Activated T-helper 9 cell treated with anti-CD3 and anti-CD28 coated beads, Interleukin-2, amount 50 U/mL, for 16 hours (primary cell): ENCODE data around the gene KIAA0753.
"Not testable (repeated sequence)": the region's sequence is repeated elsewhere in the genome, so short reads cannot be mapped to it uniquely, and the experiment has no call there.

Experiments used
- DNase-seq: peaks from one replicate; pipeline ENCODE4 v3.0.0-alpha.2; 2020; ENCODE audit warnings: low read depth

The KIAA0753 gene

DNA sequence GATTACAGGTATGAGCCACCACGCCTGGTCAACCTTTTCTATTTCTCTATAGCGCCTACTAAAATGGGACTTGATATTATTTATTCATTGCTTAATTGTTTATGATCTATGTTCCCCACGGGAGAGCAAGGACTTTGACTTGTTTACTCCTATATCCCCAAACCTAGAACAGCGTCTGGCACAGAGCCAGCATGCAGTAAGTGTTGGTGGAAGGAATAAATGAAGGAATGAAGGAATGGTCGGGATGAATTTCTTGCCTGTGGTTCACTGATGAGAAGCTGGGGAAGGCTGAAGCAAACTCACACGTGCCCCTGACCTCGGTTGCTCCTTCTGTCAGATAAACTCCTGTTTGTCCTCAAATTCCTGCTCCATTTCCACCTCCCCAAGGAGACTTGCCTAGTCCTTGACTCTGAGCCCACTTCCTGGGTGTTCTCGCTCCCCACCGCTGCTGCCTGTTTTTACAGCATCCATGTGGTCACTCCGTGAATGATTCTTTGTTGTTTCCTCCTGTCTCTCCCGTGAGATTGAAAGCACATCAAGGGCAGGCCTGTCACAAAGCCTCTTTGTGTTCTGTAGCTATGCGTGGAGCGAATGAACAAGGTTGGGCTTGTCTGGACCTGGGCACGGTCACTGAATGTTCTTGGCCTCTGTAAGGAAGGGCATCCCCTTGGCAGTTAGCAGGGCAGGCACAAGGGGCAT lies 28.4 kb upstream of the KIAA0753 start:
- no peak for DNase-seq

DNA sequence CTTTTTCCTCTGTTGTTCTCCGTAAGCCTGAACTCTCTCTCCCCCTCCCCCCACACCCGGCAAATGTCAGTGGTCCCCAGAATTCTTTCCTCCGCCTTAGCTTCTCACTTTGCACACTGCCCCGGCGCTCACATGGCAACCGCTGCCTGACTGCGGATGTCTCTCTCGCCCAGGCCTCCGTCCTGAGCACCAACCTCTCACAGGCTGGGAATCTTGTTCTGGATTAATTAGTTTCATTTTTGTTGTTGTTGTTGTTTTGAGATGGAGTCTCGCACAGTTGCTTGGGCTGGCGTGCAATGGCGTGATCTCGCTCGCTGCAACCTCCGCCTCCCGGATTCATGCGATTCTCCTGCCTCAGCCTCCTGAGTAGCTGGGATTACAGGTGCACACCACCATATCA lies 27.7 kb upstream of the KIAA0753 start:
- DNase-seq: no peak

DNA sequence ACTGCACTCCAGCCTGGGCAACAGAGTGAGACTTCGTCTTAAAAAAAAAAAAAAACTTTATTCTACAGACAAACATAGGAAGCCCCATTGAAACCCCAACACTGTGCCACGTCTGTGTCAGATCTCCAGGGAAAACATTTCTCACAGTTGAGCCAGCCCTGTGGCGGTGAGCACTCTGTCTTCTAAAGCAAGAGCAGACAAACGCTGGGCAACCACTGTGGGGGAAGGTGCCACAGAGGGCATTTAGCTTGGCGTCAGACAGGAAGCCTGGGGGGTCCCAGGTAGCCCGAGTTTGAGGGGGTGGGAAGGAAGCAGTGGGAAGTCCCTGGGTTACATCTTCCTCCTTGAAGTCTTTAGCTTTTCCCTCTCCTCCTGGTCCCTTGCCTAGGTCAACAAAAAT lies 27.0 kb upstream of the KIAA0753 start:
- DNase-seq: no peak

DNA sequence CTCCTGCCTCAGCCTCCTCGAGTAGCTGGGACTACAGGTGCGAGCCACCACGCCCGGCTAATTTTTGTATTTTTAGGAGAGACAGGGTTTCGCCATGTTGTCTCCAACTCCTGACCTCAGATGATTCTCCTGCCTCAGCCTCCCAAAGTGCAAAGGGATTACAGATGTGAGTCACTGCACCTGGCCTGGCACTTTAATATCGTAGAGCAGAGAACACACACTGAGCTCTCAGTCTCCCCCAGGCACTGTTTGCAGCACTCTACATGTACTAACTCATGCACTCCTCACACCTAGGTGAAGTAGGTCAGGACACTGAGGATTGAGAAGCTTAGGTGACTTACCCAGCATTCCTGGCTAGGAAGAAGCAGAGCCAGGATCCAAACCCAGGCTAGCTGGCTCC lies 26.0 kb upstream of the KIAA0753 start:
- DNase-seq: no peak

DNA sequence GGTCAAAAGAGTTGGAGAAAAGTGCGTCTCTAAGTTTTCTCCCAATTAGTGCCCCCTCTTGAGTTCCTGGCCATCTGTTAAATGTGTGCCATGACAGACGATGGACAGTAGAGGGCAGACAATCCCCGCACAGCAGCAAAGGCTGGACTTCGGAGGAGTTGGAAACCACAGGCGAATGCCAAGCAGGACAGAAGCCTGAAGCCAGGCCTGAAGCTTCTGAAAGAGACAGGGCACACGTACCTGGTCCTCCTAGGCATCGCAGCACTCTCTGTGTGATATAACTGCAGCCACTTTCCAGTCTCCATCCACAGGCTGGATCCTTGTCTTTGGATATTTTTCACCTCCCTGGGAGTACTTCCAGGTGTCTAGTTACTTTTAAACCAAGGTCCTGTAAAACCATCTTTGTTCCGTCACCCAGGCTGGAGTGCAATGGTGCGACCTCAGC lies 25.6 kb upstream of the KIAA0753 start:
- DNase-seq: no peak

DNA sequence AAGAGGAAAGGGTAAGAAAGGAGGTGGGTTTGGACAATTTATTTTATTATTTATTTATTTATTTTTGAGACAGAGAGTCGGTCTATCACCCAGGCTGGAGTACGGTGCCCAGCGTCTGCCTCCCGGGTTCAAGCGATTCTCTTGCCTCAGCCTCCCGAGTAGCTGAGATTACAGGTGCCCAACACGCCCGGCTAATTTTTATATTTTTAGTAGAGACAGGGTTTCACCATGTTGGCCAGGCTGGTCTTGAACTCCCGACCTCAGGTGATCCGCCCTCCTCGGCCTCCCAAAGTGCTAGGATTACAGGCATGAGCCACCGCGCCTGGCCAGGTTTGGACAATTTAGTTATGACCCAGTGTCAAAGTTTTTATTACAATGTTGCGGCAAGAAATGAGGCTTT lies 22.7 kb upstream of the KIAA0753 start:
- not testable (repeated sequence) for DNase-seq

DNA sequence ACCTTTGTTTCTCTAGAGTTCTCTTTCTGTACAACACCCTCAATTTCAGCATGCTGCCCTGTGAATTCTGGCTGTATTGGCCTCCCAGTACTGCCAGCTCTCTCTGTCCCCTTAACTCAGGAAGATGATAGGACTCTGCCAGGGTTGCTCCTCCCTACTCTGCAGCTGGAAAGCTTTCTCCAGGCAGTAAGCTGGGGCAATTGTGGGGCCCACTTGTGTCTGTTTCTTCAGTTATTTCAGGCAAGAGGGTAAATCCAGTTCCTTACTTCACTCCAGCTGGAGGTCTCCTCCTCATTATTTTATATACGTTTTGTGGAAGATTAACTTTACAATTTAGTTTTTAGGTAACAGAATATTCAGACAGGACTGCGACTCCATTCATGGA lies 20.9 kb upstream of the KIAA0753 start:
- DNase-seq: no peak

DNA sequence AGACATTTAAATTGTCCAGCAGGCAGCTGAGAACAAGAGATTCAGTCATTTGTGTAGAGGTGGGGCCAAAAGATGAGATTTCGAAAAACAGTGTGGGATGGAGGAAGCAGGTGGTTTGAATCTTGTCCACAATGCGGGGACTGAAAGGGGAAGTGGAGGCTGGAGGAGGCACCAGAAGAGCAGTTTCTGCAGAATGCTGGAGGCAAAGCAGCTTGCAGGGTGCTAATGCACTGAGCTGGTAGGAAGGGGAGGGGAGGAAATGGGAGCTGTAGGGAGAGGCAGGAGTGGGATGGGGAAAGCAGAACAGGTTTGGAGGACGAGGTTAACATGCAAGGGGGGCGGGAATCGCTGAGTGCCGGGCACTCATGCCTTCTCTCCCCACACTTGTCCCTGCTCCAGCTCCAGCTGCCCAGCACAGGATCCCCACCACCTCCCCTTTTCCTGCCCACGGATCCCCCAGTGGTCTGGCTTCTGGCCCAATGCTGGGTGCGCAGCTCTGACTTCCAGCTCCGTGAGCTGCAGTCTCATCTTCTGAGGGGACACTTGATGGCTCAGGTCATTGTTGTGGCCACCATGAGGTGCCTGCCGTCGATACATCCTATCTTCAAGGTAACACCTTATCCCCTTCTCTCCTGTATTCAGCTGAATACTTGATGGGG lies 20.4 kb upstream of the KIAA0753 start:
- DNase-seq: no peak

DNA sequence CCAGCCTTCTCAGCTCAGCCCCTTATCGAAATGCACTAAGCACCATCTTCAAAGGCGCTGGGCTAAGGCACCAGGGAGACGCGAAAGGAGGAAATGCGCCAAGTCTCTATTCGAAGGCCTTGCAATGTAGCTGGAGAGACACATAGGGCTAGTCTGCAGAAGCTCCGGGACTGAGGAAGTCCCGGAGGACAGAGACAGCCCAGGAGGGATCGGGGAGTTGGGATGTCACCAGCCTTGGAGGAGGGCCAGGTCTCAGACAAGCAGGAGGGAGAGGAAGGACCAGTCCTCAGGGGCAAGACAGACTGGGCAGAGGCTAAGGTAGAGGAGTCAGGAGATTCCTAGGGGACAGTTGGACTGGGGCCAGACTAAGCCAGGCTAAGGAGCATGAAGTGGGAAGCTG lies 19.6 kb upstream of the KIAA0753 start:
- DNase-seq: no peak

DNA sequence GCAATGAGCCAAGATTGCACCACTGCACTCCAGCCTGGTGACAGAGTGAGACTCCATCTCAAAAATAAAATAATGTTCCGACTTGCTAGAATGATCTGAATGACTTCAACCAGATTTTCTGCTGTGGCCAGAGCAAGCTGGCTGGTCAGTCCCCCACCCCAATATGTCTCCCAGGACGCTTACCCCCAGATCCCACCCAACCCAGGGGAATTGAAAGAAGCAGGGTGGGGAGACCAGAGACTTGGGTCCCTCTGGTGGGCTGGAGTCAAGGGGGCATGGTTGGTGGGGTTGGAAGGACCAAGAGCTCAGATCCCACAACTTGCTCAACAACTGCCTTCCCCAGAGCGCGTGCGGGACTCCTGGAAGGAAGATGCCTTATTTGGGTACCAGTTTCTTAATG lies 17.9 kb upstream of the KIAA0753 start:
- DNase-seq: not testable (repeated sequence)

DNA sequence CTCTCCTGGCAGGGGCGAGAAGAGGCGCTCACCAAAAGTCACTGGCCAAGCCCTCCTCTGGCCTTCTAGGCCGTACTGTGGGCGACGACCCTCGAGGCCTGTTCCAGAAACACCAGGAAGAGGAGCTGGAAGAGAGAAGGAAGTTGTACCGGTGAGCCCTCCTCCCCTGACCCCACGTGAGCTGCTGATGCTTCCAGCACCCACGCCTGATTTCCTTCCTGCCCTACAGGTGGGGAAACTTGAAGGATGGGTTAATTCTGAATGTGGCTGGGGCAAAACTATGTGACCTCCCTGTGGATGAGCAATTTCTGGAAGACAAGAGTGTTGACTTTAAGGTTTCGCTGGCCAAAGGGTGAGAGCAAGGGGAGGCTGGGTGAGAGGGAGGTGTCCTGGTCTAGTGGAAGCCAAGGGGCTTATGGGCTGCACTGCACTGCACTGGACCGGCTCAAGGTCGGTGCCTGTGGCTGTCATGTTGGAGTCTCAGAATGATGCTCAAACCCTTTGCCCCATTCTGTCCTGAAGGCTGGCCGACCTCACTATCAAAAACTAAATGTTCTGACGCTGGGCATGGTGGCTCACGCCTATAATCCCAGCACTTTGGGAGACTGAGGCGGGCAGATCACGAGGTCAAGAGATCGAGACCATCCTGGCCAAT lies 17.2 kb upstream of the KIAA0753 start:
- no peak for DNase-seq

DNA sequence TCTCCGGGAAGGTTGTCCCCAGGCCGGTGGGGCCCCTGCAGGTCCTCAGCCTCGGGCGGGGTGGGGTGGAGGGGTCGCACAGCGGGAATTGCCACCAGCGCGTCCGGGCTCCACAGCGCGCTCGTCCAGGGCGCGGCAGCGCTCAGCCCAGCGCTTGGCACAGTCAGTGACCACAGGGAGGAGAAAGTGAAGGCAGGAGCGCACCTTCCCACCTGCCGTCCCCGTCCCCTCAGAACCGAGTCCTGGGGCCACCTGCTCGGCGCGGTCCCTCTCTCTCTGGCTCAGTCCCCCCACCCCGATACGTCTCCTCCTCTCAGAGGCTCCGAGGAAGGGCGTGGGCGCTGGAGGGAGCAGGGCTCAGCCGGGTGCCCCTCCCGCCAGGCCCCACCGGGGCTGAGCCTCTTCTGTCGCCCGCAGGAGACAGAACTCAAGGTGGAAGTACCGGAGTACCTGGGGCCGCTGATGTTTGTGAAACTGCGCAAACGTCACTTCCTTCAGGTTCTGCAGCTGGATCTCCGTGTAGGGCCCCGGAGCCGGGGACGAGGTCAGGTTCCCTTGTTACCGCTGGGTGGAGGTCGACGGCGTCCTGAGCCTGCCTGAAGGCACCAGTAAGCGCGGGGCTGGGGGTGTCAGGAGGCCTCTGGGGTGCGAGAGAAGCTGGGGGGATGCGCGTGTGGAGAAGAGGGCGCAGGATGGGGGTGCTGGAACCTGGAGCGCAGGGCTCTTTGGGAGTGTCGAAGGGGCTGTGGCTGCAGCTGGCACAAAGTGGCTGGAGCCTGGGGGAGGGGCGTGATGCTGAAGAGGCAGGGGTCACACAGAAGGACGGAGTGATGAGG lies 16.5 kb upstream of the KIAA0753 start:
- DNase-seq: peak; percentile 49

DNA sequence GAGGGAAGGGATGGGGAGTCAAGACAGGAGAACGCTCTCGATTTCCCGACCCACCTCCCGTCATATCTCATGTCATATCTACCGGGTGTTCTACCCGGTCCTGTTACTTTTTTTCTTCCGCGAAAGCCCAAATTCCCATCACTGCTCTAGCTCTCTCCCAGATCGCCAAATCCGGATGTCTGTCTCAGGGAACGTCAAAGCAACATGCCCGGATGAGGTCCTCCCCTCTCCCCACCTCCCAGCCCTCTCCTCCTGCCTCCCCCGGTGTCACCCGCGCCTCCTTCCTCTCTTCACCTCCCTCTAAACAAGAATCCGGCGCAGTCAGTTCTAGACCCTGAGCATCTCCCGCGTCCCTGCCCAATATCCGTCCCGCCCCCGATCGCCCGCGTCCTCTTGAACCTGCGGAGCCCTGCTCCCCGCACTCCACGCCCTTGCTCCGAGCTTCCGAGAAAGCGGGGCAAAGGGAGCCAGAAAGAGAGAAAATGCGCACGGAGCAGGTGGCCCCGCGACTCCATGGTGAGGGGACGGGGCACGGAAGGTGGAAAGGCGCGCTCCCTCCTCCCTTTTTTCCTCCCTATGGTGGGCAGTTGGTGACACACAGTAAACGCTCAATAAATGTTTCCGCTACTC lies 15.3 kb upstream of the KIAA0753 start:
- not testable (repeated sequence) for DNase-seq

DNA sequence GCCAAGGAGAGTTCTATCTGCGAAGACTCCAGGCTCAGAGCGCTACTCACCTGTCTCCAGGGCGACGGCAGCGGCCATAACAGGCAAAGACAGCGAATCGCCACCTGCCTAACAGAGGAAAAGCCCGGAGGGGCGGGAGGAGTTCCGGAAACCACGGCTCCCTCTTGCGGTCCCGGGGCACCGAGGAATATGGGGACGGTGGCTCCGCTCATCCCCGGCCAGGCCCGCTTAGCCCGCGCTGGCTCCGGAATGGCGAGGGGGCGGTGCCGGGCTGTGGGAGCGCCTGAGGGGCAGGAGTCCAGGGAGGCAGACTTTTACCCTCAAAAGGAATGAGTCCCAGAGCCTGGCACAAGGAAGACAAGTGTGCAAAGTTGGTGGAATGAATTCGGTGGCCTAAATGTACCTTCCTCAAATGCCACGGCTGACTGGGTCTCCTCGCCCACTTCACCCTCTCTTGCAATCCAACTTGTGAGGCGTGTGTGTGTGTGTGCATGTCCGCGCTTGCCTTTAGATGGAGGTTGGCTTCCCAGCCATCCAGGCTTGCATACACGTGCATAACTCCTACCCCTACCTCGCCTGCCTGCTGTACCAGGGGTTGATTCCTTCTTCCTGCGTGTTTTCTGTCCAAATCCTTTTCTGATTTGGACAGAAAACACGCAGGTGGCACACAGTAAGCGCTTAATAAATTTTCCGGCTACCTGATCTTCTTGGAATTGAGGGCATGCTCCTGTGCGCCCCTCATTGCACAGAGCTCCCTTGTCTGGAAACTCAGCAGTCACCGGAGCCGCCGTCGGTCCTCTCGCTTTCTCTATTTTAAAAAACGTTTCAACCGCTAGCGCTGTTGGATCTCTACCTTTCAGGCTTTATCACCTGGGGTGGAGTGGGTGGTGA lies 14.6 kb upstream of the KIAA0753 start:
- DNase-seq: no peak

DNA sequence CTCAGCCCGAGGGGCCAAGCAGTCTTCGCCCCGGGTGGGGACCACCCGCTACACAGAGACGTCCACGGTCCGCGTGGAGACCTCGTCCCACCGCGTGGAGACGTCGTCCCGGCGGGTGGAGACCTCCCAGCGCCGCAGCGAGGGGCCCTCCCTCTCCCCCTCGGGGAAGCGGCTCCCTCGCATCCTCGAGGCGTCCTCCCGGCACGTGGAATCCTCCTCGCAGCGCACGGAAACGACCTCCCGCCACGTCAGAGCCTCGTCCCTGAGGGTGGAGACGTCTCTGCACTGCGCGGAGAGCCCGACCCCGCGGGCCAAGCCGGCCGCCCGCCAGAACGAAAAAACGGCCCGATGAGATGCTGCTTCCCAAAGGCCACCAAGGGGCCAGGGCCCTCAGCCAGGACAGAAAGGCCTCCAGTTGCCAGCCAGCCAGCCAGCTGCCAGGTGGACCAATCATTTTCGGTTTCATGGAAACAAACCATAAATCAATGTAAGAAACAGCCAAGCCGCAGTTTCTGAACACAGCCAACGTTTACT lies 11.5 kb upstream of the KIAA0753 start:
- no peak for DNase-seq

DNA sequence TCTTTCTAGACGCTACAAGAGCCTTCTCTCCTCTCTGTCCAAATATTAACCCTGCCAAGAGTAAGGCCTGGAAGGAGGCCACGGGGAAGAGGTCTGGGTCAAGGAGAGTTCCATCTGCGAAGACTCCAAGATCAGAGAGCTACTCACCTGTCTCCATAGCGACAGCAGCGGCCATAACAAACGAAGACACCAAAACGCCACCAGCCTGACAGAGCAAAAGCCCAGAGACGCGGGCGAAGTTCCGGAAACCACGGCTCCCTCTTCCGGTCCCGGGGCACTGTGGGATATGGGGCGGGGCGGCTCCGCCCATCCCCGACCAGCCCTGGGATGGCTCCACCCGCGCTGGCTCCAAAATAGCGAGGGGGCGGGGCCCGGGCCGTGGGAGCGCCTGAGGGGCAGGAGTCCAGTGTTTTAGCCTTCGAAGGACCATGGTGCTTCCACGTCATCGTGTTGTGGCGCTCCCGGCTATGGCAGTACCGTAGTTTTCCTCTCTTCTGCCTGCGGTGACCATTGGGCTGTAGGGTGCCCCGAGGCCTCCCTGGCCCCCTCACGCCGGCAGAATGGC lies 10.9 kb upstream of the KIAA0753 start, which contains the start of the genes C17orf100 and MED31:
C17orf100 (plus strand) TSS at position 409 of the 565 bp plus-strand sequence; CDS start at position 561, 152 bp downstream.
MED31 (minus strand) TSS at position 252 of the 565 bp plus-strand sequence; CDS start at position 175, 77 bp downstream.
- DNase-seq: peak; percentile 92

DNA sequence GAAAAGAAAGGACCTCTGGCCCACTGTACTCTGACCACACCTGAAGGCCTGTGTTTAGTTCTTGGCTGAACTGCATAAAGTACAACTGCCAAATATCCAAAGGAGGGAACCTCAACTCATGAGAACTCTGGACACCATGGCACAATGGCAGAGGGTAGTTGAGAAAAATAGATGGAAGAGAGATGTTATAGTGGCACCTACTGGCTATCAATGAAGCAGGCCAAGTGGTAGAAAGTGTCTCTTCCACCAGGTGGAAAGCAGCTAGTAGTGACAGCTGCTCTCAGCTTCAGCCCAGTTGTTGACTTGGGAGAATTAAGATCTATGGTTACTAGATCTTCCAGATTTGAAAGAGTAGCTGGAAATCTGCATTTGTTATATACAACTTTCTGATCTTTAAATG lies 7.7 kb upstream of the KIAA0753 start:
- DNase-seq: no peak

DNA sequence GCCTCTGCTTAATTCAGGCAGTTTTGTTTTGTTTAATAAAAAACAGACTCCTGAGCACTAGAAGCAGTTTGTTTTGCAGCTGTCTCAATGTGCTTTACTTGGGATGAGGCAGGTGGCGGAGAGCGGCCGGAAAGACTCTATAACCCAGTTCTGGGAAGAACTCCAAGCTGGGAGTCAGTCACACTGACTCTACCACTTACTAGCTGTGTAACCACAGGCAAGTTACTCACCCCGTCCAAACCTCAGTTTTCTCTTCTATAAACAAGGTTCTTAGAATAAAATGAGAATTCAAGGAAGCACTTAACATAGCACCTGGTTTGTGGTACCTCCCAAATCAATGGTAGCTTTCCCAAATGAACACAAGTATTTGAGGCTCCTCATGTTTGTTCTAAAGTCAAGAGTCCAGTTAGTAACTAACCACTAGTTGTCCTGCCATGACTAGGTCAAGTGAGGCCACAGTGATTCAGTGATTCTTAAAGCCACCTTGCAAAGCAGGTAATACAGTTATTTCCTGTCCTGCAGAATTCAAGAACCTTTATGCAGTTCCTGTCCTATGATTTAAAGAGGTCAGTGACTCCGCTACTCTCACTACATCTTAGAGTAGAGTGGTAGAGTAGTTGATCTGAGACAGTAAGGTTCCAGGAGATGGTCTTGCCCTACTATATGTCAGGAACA lies 3.1 kb upstream of the KIAA0753 start:
- DNase-seq: no peak

DNA sequence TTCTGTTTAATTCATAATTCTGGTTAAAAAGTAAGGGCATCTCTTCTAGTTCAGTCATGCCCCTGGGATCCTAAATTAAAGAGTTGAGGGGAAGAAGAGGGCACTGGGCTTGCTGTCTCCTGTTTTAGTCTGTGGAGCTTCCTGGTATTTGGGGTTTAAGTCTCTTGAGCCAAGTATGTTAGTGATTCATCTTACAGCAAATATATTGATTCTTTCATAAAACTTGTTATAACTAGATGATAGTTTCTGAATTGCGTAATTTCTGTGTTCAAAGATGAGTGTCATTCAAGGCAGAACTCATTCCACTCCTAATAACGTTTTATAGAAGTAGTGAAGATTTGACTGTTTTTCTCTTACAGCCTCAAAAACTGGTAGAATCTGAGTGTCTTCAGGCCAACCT lies 2.1 kb upstream of the KIAA0753 start:
- DNase-seq: no peak
